Measurements from ENCODE around the gene LRRC41. TPM values are rescaled to one million over a fixed set of nuclear protein-coding genes. Genes with fewer than 3 reads are reported as not detected.

The LRRC41 gene
- total and polyA plus RNA-seq, 2 of the 13 experiments (the other 11 are each of a cell fraction or from before 2014, with no cell fraction given), result 48.1 to 53.6 TPM

DNA sequence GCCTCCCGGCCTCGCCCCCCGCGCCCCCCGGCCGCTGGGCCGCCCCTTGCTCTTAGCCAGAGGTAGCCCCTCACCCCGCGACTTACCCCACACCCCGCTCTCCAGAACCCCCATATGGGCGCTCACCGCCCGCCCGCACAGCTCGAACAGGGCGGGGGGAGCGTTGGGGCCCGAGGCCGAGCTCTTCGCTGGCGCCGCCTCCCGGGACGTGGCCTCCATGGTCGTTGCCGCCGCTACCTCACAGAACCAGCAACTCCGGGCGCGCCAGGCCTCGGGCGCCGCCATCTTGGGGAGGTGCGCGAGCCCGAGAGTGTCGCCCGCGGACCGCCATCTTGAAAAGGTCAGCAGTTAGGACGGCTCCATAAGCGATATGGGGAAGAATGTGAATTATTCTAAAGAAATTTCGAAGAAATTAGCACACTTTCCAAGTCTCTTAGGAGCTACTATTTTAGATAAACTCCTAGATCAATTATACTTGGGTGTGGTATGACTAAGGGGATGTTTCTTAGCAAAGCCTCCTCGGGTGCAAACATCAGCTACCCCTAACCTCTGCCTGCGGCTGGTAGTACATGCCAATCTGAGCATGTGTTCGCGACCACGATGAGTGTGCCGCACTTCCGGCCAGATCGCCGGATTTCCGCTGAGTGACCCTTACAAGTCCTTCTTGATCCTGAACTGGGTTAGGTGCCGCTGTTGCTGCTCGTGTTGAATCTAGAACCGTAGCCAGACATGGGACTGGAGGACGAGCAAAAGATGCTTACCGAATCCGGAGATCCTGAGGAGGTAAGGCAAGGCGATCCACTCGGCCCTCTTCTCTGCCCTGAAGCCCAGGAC, at the start of gene LRRC41, which contains the start of gene UQCRH (continued):
- TF ChIP-seq, protein P1, sequence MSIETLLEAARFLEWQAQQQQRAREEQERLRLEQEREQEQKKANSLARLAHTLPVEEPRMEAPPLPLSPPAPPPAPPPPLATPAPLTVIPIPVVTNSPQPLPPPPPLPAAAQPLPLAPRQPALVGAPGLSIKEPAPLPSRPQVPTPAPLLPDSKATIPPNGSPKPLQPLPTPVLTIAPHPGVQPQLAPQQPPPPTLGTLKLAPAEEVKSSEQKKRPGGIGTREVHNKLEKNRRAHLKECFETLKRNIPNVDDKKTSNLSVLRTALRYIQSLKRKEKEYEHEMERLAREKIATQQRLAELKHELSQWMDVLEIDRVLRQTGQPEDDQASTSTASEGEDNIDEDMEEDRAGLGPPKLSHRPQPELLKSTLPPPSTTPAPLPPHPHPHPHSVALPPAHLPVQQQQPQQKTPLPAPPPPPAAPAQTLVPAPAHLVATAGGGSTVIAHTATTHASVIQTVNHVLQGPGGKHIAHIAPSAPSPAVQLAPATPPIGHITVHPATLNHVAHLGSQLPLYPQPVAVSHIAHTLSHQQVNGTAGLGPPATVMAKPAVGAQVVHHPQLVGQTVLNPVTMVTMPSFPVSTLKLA (IDR thresholded peaks at IDR 0.05), result peak; percentile 70
- TF ChIP-seq NR2F1 (CRISPR knock-in tag; IDR thresholded peaks at IDR 0.05), result no peak
- no peak for TF ChIP-seq ZIK1 (CRISPR knock-in tag; IDR thresholded peaks at IDR 0.05; ENCODE audit: borderline replicate concordance, low read depth)
- TF ChIP-seq MAFK (conservative IDR thresholded peaks at IDR 0.05 in 1 of 2, IDR thresholded peaks at IDR 0.05 in 1 of 2; ENCODE audit: low read length in 2 of 2), result peak; percentile 17 to 43; a peak in 1 of 4 replicates
- peak; percentile 52; the same call in 1 of the 2 replicates for TF ChIP-seq CCDC6 (CRISPR knock-in tag; IDR thresholded peaks at IDR 0.05)
- TF ChIP-seq ZNF629 (CRISPR knock-in tag; conservative IDR thresholded peaks at IDR 0.05), result no peak
- TF ChIP-seq, protein P2, sequence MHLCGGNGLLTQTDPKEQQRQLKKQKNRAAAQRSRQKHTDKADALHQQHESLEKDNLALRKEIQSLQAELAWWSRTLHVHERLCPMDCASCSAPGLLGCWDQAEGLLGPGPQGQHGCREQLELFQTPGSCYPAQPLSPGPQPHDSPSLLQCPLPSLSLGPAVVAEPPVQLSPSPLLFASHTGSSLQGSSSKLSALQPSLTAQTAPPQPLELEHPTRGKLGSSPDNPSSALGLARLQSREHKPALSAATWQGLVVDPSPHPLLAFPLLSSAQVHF (CRISPR knock-in tag; IDR thresholded peaks at IDR 0.05), result no peak
- no peak for TF ChIP-seq MTF2 (CRISPR knock-in tag; IDR thresholded peaks at IDR 0.05; ENCODE audit: borderline replicate concordance)
- no peak for TF ChIP-seq NONO (IDR thresholded peaks at IDR 0.05)
- peak; percentile 34; the same call in 1 of the 2 replicates for TF ChIP-seq NONO (CRISPR knock-in tag; conservative IDR thresholded peaks at IDR 0.05)
- TF ChIP-seq, protein P3, sequence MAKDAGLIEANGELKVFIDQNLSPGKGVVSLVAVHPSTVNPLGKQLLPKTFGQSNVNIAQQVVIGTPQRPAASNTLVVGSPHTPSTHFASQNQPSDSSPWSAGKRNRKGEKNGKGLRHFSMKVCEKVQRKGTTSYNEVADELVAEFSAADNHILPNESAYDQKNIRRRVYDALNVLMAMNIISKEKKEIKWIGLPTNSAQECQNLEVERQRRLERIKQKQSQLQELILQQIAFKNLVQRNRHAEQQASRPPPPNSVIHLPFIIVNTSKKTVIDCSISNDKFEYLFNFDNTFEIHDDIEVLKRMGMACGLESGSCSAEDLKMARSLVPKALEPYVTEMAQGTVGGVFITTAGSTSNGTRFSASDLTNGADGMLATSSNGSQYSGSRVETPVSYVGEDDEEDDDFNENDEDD (CRISPR knock-in tag; IDR thresholded peaks at IDR 0.05; ENCODE audit: borderline replicate concordance), result peak; percentile 13; the same call in 1 of the 2 replicates
- TF ChIP-seq, protein P4, sequence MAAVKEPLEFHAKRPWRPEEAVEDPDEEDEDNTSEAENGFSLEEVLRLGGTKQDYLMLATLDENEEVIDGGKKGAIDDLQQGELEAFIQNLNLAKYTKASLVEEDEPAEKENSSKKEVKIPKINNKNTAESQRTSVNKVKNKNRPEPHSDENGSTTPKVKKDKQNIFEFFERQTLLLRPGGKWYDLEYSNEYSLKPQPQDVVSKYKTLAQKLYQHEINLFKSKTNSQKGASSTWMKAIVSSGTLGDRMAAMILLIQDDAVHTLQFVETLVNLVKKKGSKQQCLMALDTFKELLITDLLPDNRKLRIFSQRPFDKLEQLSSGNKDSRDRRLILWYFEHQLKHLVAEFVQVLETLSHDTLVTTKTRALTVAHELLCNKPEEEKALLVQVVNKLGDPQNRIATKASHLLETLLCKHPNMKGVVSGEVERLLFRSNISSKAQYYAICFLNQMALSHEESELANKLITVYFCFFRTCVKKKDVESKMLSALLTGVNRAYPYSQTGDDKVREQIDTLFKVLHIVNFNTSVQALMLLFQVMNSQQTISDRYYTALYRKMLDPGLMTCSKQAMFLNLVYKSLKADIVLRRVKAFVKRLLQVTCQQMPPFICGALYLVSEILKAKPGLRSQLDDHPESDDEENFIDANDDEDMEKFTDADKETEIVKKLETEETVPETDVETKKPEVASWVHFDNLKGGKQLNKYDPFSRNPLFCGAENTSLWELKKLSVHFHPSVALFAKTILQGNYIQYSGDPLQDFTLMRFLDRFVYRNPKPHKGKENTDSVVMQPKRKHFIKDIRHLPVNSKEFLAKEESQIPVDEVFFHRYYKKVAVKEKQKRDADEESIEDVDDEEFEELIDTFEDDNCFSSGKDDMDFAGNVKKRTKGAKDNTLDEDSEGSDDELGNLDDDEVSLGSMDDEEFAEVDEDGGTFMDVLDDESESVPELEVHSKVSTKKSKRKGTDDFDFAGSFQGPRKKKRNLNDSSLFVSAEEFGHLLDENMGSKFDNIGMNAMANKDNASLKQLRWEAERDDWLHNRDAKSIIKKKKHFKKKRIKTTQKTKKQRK (IDR thresholded peaks at IDR 0.05; ENCODE audit: low read length), result no peak
- TF ChIP-seq NCOR1 (IDR thresholded peaks at IDR 0.05; ENCODE audit: borderline replicate concordance, low read length), result no peak; the same call in 1 of the 2 replicates
- TF ChIP-seq SCMH1 (CRISPR knock-in tag; IDR thresholded peaks at IDR 0.05; ENCODE audit: borderline replicate concordance), result no peak
- TF ChIP-seq, protein P5, sequence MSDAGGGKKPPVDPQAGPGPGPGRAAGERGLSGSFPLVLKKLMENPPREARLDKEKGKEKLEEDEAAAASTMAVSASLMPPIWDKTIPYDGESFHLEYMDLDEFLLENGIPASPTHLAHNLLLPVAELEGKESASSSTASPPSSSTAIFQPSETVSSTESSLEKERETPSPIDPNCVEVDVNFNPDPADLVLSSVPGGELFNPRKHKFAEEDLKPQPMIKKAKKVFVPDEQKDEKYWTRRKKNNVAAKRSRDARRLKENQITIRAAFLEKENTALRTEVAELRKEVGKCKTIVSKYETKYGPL (CRISPR knock-in tag; IDR thresholded peaks at IDR 0.05), result no peak
- no peak for TF ChIP-seq ZNF3 (CRISPR knock-in tag; IDR thresholded peaks at IDR 0.05)
- no peak; the same call in 1 of the 2 replicates for TF ChIP-seq PPARG (CRISPR knock-in tag; conservative IDR thresholded peaks at IDR 0.05)
- TF ChIP-seq, protein P6, sequence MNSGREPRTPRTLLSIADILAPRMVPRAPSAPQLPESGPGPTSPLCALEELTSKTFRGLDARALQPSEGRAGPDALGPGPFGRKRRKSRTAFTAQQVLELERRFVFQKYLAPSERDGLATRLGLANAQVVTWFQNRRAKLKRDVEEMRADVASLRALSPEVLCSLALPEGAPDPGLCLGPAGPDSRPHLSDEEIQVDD (CRISPR knock-in tag; IDR thresholded peaks at IDR 0.05; ENCODE audit: borderline replicate concordance), result no peak
- TF ChIP-seq ZNF878 (CRISPR knock-in tag; IDR thresholded peaks at IDR 0.05), result no peak
- TF ChIP-seq ZNF7 (CRISPR knock-in tag; IDR thresholded peaks at IDR 0.05), result no peak
